ENCODE results near the gene CMC2.

CMC2 gene

GRCh38 chr16:80971819-80972218, 34.9 kb downstream of the CMC2 start:
- DNase-seq, result no peak

- DNase-seq, result no peak
Measured at GRCh38 chr16:80969114-80969484, 37.6 kb downstream of the CMC2 start.

- no peak for DNase-seq
Measured at GRCh38 chr16:80968386-80969113, 38.1 kb downstream of the CMC2 start.

GRCh38 chr16:80966617-80967016, 40.1 kb downstream of the CMC2 start:
- no peak for DNase-seq

- no peak for DNase-seq
Measured at GRCh38 chr16:80964351-80964750, 42.3 kb downstream of the CMC2 start.

GRCh38 chr16:80962879-80963278, 43.8 kb downstream of the CMC2 start:
- no peak for DNase-seq

GRCh38 chr16:80958284-80958683, 48.4 kb downstream of the CMC2 start:
- no peak for DNase-seq

- no peak for DNase-seq
Measured at GRCh38 chr16:80954985-80955384, 51.7 kb downstream of the CMC2 start.

GRCh38 chr16:80948886-80949493, 57.7 kb downstream of the CMC2 start:
- peak; percentile 36 to 65 for DNase-seq

- DNase-seq, result no peak
Measured at GRCh38 chr16:80947708-80948625, 58.7 kb downstream of the CMC2 start.

GRCh38 chr16:80947239-80947638, 59.4 kb downstream of the CMC2 start:
- no peak for DNase-seq

GRCh38 chr16:80946481-80946880, 60.2 kb downstream of the CMC2 start:
- DNase-seq, result no peak

GRCh38 chr16:80940069-80940856, 66.4 kb downstream of the CMC2 start:
- DNase-seq, result no peak

- DNase-seq, result no peak
Measured at GRCh38 chr16:80938879-80939260, 67.8 kb downstream of the CMC2 start.

GRCh38 chr16:80938004-80938878, 68.4 kb downstream of the CMC2 start:
- no peak for DNase-seq

- no peak for DNase-seq
Measured at GRCh38 chr16:80936410-80936809, 70.3 kb downstream of the CMC2 start.

- no peak for DNase-seq
Measured at GRCh38 chr16:80935691-80936090, 71.0 kb downstream of the CMC2 start.

GRCh38 chr16:80932708-80933095, 74.0 kb downstream of the CMC2 start:
- no peak for DNase-seq

- DNase-seq, result peak; percentile 21 to 36
Measured at GRCh38 chr16:80931801-80932707, 74.6 kb downstream of the CMC2 start.

GRCh38 chr16:80924372-80924978, 82.2 kb downstream of the CMC2 start:
- DNase-seq, result peak; percentile 38 to 68
